NCI-H82 treated with DMSO at 0.1 percent for 48 hours (cell line): ENCODE data around the gene STMP1.

Experiments
- DNase-seq: peaks from one replicate; lab custom pipeline; 2025; ENCODE audit not compliant: unreplicated experiment; lab: John Stamatoyannopoulos, UW

STMP1 gene

GRCh38 chr7:135693558-135693957, 31.2 kb downstream of the STMP1 start:
- DNase-seq = no peak

DNA sequence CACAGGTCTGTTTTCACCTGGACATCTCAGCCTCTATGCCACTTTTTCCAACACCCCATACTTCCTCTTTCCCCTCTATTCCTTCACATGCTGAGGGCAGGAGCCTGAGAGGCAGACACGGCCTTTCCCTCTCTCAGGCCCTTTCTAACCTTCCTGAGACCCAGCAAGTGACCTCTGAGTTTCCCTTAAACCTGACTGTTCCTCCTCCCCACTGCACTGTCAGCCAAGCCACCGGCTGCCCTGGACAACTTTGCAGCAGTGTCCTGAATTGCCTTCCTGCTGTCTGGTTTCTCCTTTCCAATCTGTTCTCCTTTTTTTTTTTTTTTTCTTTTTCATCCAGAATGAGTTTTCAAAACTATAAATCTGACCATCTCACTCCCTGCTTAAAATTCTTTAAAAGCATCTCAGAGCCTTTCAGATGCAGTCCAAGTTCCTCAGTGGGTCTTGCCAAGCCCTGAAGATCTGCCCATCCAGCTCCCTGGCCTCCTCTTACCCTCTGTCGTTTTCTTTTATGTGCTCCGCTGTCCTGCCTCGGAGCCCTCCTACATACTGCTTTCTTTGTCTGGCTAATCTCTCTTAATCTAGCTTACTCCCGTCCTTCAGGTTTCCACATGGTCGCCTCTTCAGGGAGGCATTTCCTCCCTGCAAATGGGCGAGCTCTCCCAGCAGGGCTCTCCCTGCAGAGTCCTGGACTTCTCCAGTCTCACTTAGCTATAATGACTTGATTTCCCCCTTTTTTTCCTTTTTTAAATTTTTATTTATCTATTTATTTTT, 35.1 kb downstream of the STMP1 start:
- DNase-seq = peak; percentile 70

GRCh38 chr7:135704074-135704473, 41.8 kb downstream of the STMP1 start:
- DNase-seq = no peak

DNA sequence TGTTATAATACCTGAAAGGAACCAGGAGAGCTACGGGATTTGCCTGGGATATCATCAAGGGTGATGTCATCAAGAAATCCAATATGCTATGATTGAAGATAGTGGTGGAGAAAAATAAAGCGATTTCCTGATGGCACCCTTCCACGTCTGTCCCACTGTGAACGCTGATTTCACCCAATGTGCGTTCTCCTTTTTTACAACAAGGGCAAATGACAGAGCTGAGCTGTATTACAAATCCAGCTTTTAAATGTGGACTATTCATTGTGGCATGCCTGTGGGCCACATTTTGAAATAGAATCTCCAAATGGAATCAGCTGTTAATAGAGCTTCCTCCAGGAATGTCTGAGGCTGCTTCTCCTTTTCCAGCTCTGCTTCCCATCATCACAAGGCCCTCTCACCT, 42.4 kb downstream of the STMP1 start:
- no peak for DNase-seq

- no peak for DNase-seq
Observed at GRCh38 chr7:135706038-135706742, 43.9 kb downstream of the STMP1 start.

GRCh38 chr7:135706858-135707569, 44.7 kb downstream of the STMP1 start:
- no peak for DNase-seq

DNA sequence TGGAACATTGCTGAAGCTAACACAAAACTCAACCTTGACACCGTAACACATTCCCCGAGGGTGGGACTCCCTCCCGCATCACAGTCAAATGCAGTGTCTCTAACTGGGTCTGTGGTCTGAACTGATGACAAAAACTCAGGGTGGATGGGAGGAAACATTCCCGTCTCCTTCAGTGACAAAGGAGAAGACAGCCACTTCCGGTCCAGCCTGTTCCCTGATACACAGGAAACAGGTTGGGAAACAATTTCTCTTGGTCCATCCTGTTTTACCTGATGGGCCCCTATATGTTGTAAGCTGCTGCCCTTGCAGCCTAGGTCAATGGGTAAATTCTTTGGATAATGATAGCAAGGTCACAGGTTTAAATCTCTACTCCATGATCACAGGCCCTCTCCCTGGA, 45.3 kb downstream of the STMP1 start:
- DNase-seq = no peak

GRCh38 chr7:135708041-135708440, 45.7 kb downstream of the STMP1 start:
- no peak for DNase-seq

- no peak for DNase-seq
Observed at GRCh38 chr7:135709508-135709907, 47.2 kb downstream of the STMP1 start.

DNA sequence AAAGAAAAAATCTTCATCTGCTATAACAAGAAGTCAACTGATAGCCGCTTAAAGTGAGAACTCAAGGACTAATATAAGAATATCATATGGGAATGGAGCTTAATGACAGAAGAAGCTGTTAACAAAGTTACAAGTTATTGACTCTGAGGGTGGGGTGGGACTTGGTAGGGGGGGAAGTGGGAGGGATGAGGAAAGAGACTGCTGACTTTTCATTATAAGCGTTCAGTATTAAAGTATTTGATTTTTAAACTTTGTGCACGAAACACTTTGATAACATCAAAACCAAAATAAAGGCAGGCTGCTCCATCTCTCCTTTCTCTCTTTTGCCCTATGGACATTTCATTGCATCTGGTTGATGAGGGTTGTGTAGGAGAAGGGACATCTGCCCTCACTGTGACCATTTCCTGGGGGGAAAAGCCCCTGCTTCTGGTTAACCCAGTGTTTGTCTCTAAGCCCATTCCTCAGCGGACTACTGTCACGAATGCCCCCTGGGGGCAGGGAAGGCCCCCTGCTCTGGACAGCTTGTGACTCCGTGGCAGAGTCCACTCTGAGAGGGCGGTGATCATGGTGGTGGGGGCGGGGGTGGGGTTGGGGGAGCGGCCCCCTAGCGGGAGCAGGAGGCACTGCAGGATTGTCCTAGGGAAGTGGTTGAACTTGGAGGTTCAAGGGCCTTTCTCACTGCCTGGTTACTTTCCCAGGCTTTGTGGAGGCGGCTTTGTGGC, 48.3 kb downstream of the STMP1 start:
- DNase-seq = no peak

DNA sequence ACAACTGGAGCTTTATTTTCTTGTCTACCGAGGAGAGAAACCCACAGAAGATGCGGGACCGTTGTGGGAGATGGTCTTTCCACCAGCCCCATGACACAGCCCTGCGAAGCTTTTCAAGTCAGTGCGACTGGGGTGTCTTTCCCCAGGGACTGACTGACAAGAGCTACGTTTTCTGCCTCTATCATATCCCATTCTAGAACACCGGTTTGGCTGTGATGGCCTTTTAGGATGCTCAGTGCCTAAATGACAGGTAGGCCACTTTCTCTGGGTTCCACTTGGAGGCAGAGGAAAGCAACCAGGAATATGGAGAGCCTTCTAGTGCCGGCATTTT, 48.8 kb downstream of the STMP1 start:
- no peak for DNase-seq

DNA sequence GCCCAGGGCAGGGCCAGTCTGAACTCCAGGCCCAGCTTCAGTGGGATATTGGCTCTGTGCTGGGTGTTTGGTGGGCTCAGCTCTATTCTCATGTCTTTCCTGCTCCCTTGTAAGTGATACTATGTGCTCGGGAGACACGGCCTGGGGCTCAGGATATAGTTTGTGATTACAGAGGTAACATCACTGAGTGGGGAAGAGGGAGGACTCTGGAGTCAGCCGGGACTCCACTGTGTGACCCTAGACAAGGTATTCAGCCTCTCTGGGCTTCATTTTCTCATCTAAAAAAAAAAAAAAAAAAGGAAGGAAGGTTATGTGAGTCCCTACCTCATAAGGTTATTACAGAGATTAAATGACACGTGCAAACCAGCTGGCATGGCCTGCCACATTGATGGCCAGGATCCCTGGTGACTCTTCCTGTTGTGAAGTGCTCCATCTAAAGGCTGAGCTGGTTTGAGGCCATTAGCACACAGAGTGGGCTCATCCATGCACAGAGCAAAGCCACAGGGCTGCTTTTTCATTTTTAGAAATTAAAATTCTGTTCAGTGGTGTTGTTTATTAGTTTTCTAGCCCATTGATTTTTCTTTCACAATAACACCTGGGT, 50.0 kb downstream of the STMP1 start:
- DNase-seq = no peak

GRCh38 chr7:135712796-135713195, 50.5 kb downstream of the STMP1 start:
- no peak for DNase-seq

- DNase-seq = no peak
Observed at GRCh38 chr7:135713836-135714470, 51.6 kb downstream of the STMP1 start.

DNA sequence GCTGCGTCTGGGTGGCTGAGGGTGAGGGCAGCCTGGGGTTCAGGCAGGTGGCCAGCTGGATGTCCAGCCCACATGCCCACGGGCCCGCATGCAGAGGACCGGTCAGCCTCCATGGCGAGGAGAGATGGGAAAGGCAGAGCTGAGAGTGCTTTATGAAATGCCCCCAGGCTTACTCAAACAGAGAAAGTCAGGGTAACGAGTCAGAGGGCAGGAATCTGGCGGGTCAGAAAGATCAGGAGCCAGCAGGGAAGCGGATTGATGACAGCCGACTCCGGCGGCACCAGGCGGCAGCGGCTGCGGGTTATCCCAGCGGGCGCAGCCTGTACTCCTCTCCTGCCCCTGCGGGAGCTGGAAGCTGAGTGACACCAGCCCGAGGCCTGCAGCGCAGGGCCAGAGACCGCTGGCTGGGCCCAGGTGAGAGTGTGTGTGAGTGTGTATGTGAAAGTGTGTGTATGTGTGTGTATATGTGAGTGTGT, 52.3 kb downstream of the STMP1 start:
- DNase-seq = no peak

DNA sequence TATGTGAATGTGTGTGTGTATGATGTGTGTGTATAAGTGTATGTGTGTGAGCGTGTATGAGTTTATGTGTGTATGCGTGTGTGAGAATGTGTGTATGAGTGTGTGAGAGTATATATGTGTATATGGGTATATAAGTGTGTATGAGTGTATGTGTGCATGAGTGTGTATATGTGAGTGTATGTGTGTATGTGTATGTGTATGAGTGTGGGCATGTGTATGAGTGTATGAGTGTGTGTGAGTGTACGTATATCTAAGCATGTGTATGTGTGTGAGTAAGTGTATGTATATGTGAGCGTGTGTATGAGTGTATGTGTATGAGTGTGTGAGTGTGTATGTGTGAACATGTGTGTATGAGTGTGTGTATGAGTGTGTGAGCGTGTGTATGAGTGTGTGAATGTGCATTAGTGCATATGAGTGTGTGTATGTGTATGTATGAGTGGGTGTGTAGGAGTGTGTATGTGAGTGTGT, 52.8 kb downstream of the STMP1 start:
- DNase-seq = no peak

- no peak for DNase-seq
Observed at GRCh38 chr7:135715673-135716072, 53.4 kb downstream of the STMP1 start.

- peak; percentile 68 for DNase-seq
Observed at GRCh38 chr7:135716677-135717238, 54.4 kb downstream of the STMP1 start.

DNA sequence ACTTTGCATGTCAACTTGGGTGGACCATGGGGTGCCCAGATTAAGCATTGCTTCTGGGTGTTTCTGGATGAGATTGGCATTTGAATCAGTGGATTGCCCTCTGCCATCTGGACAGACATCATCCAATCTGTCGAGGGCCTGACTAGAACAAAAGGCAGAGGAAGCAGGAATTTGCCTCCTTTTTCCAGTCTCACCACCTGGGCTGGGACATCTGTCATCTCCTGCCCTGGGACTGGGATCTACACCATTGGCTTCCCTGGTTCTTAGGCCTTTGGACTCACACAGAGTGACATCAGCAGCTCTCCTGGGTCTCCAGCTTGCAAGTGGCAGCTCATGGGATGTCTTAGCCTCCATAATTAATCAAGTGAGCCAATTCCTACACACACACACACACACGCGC, 55.4 kb downstream of the STMP1 start:
- DNase-seq = peak; percentile 28

DNA sequence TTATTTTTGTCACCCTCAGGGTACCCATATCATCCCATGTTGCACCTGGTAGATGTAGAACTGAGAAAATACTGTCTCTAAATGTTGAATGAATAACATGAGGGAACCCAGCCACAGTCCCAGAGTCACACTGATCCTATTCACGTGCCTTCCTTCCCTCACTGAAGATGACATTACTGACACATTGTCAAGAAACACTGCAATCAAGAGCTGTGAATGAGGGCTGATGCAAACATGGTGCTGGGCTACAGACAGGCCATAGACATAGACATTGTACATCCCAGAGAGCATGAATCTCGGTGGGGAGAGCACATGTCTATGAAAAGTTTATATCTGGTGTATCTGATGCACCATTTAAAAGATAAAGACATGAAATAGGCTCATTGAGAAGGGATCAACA, 55.9 kb downstream of the STMP1 start:
- no peak for DNase-seq
